Endodermal cell (in vitro differentiated cells): ENCODE measurements around the gene FAM229A. TPM values are rescaled to one million over a fixed set of nuclear protein-coding genes. Genes with fewer than 3 reads are reported as not detected.

ENCODE experiments used
- DNase-seq: peaks from one replicate; pipeline ENCODE4 v3.0.0-alpha.2; 2017
- H3K27ac ChIP-seq: 2 replicates; pipeline ENCODE4 v1.5.1; 2013; ENCODE audit warnings: mild to moderate bottlenecking, low read depth, low read length, moderate library complexity
- H3K27me3 ChIP-seq: 2 replicates; pipeline ENCODE4 v1.6.1; 2013; ENCODE audit warnings: mild to moderate bottlenecking, low read length, moderate library complexity; ENCODE audit not compliant: insufficient read depth, control insufficient read depth, poor library complexity, severe bottlenecking
- H3K36me3 ChIP-seq: 2 replicates; pipeline ENCODE4 v1.7.0; 2013; ENCODE audit warnings: mild to moderate bottlenecking, low read length, moderate library complexity; ENCODE audit not compliant: control insufficient read depth, insufficient read depth
- H3K4me1 ChIP-seq: one replicate; pipeline ENCODE4 v1.7.0; 2013; ENCODE audit warnings: low read length; ENCODE audit not compliant: control insufficient read depth, insufficient read depth
- H3K4me3 ChIP-seq: 2 replicates; pipeline ENCODE4 v1.5.1; 2013; ENCODE audit warnings: mild to moderate bottlenecking, low read length, moderate library complexity
- H3K9ac ChIP-seq: 2 replicates; pipeline ENCODE4 v1.6.1; 2013; ENCODE audit warnings: mild to moderate bottlenecking, low read length, moderate library complexity; ENCODE audit not compliant: poor library complexity, severe bottlenecking; ENCODE audit errors: extremely low read depth
- H3K9me3 ChIP-seq: 2 replicates; pipeline ENCODE4 v1.6.1; 2013; ENCODE audit warnings: mild to moderate bottlenecking, low read length, moderate library complexity; ENCODE audit not compliant: control insufficient read depth
- H3K27ac Mint-ChIP-seq: 2 replicates; pipeline ENCODE4 v1.8.0; 2020; ENCODE audit warnings: mixed read lengths
- H3K27me3 Mint-ChIP-seq: 2 replicates; pipeline ENCODE4 v1.8.0; 2021; ENCODE audit warnings: mild to moderate bottlenecking, mixed read lengths; ENCODE audit not compliant: insufficient read depth
- H3K36me3 Mint-ChIP-seq: 2 replicates; pipeline ENCODE4 v1.8.0; 2020; ENCODE audit warnings: low read depth, mixed read lengths
- H3K4me1 Mint-ChIP-seq: 2 replicates; pipeline ENCODE4 v1.8.0; 2020; ENCODE audit warnings: mixed read lengths
- H3K4me3 Mint-ChIP-seq: 2 replicates; pipeline ENCODE4 v1.8.0; 2020; ENCODE audit warnings: mild to moderate bottlenecking, moderate library complexity, mixed read lengths
- H3K9me3 Mint-ChIP-seq: 2 replicates; pipeline ENCODE4 v1.8.0; 2020; ENCODE audit warnings: mild to moderate bottlenecking, mixed read lengths
- WGBS, 2 experiments: methylation state at CpG; one replicate each; pipeline versions ENCODE4 v1.1.5 to v1.1.7; 2013; ENCODE audit warnings: missing lambda C conversion rate in 2 of 2, mixed read lengths in 1 of 2; ENCODE audit not compliant: insufficient coverage in 1 of 2, insufficient read length in 1 of 2; 5-methylcytosine and 5-hydroxymethylcytosine counted together
- total RNA-seq, 2 donors: library from RNA; stranded (reverse); fragmentation: NEBNext Ultra II Directional in 1 of 2; extraction: Animal tissue kit (Norgen Biotek cat#: 25700) in 1 of 2; gene quantifications; 2 replicates in 1 of 2; 3 replicates in 1 of 2; pipeline ENCODE4 v1.2.1, GENCODE V29; 2021
- TF ChIP-seq, protein P1 (sequence below): fragments of 200-600 bp; sonication (generic); conservative IDR thresholded peaks from 2 replicates; pipeline ENCODE4 v1.5.0; 2021; ENCODE audit warnings: antibody characterized with exemption, mild to moderate bottlenecking

FAM229A gene
- total RNA-seq, 2 donors from 2014 or later = 6.8 to 8.4 TPM

DNA sequence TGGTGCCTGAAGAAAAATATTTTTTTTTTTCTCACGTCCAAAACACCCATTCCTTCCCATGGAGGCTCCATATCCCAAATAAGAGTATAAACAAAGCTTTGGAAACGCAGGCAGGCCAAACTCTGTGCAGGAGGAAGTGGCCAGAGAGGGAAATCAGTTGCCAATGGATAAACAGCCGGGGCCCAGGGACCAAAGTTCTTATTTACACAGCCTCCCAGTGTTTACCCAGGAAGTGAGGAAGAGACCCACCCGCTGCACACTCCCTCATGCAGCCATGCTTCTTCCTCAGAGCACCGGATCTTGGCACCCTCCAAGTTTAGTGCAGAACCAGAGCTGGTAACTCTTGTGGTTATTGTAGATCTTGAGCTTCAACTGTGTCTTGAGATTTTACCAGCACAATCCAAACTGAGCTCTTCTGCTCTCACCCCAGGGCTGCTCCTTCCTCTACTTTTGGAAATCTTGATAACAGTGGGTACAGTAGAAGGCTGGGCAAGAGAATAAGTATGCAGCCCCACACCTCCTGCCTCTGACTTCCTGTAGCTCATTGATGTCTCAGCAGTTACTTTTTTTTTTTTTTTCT lies 40.5 kb downstream of the FAM229A start:
- no peak overlapping the region for H3K4me3 ChIP-seq
- H3K9ac ChIP-seq = no peak overlapping the region
- H3K36me3 Mint-ChIP-seq = peaks cover 52% of the 10 kb centered on the region
- peaks cover 62% of the 10 kb centered on the region for H3K36me3 ChIP-seq
- H3K4me1 ChIP-seq = no peaks in the 10 kb centered on the region
- H3K9me3 ChIP-seq = no peaks in the 10 kb centered on the region
- TF ChIP-seq, protein P1, sequence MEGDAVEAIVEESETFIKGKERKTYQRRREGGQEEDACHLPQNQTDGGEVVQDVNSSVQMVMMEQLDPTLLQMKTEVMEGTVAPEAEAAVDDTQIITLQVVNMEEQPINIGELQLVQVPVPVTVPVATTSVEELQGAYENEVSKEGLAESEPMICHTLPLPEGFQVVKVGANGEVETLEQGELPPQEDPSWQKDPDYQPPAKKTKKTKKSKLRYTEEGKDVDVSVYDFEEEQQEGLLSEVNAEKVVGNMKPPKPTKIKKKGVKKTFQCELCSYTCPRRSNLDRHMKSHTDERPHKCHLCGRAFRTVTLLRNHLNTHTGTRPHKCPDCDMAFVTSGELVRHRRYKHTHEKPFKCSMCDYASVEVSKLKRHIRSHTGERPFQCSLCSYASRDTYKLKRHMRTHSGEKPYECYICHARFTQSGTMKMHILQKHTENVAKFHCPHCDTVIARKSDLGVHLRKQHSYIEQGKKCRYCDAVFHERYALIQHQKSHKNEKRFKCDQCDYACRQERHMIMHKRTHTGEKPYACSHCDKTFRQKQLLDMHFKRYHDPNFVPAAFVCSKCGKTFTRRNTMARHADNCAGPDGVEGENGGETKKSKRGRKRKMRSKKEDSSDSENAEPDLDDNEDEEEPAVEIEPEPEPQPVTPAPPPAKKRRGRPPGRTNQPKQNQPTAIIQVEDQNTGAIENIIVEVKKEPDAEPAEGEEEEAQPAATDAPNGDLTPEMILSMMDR = no peak
- no peaks in the 10 kb centered on the region for H3K9me3 Mint-ChIP-seq
- 79 to 80% methylated on average over 2 to 4 of the region's 5 CpGs for WGBS, 2 experiments
- no peak overlapping the region for H3K4me3 Mint-ChIP-seq
- no peaks in the 10 kb centered on the region for H3K27me3 ChIP-seq
- DNase-seq = no peak
- no peak overlapping the region for H3K27ac ChIP-seq
- H3K27ac Mint-ChIP-seq = peak overlapping the region; percentile 41
- H3K4me1 Mint-ChIP-seq = peaks cover 8% of the 10 kb centered on the region
- H3K27me3 Mint-ChIP-seq = no peaks in the 10 kb centered on the region

DNA sequence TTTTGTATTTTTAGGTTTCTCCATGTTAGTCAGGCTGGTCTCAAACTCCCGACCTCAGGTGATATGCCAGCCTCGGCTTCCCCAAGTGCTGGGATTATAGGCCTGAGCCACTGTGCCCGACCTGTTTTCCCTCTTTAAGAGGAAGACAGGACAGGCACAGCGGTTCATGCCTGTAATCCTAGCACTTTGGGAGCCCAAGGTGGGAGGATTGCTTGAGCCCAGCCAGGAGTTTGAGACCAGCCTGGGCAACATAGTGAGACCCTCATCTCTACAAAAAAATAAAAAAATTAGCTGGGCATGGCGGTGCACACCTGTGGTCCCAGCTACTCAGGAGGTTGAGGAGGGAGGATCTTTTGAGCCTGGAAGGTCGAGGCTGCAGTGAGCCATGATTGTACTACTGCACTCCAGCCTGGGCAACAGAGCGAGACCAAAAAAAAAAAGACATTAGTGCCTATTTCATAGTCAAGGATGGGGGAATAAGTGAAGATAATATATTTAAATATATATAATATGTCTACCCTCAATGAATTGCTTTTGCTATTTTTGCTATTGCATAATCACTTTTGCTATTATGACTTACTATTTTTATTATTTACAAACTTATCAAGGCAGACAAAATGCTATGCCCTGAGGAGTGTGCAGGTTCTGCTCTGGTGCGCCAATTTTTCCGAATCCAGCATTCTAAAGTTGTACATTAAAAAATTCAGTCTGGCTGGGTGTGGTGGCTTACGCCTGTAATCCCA lies 44.0 kb downstream of the FAM229A start:
- Mint-ChIP-seq H3K36me3 (peaks cover 44% of the 10 kb centered on the region), H3K4me3 (no peak overlapping the region), H3K9me3 (no peaks in the 10 kb centered on the region), H3K27ac (no peak overlapping the region), H3K4me1 (peaks cover 8% of the 10 kb centered on the region), H3K27me3 (no peaks in the 10 kb centered on the region)
- Histone ChIP-seq H3K36me3 (peaks cover 44% of the 10 kb centered on the region), H3K9me3 (no peaks in the 10 kb centered on the region), H3K9ac (no peak overlapping the region), H3K4me3 (no peak overlapping the region), H3K4me1 (no peaks in the 10 kb centered on the region), H3K27ac (no peak overlapping the region), H3K27me3 (no peaks in the 10 kb centered on the region)
- no peak for DNase-seq
- TF ChIP-seq, protein P1 = no peak
- 96 to 97% methylated on average over 8 to 9 of the region's 10 CpGs for WGBS, 2 experiments

DNA sequence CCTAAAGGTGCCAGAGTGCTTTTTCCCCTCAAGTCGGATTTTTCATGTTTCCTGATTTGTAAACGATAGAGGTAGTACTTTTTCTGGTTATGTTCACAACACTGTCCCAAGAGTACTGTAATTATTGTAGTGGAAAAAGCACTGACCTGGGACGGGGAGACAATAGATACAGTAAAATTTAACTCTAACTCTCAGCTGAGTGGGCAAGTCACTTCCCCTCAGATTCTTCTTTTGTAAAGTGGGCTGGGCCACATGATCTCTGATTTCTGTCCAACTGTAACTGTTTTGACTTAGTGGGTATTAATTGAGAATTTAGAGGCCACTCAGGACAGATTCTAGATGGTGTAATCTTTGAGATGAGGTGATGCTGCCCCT lies 45.4 kb downstream of the FAM229A start:
- Histone ChIP-seq H3K27ac (no peak overlapping the region), H3K9ac (no peak overlapping the region), H3K4me1 (no peaks in the 10 kb centered on the region), H3K27me3 (no peaks in the 10 kb centered on the region), H3K4me3 (no peak overlapping the region), H3K9me3 (no peaks in the 10 kb centered on the region), H3K36me3 (peaks cover 39% of the 10 kb centered on the region)
- no peak for DNase-seq
- peaks cover 6% of the 10 kb centered on the region for H3K4me1 Mint-ChIP-seq
- TF ChIP-seq, protein P1 = no peak
- H3K27me3 Mint-ChIP-seq = no peaks in the 10 kb centered on the region
- 83 to 100% methylated on average over 2 to 3 of the region's 3 CpGs for WGBS, 2 experiments
- no peak overlapping the region for H3K4me3 Mint-ChIP-seq
- peaks cover 35% of the 10 kb centered on the region for H3K36me3 Mint-ChIP-seq
- H3K9me3 Mint-ChIP-seq = no peaks in the 10 kb centered on the region
- H3K27ac Mint-ChIP-seq = no peak overlapping the region
